GM21717 (cell line): ENCODE results near the gene GCFC2.

Experiments
- ATAC-seq: cut with Tn5 transposase; IDR thresholded peaks from one replicate; pipeline ENCODE4 v1.9.1; 2021; ENCODE audit warnings: mild to moderate bottlenecking, moderate library complexity; ENCODE audit not compliant: unreplicated experiment

Gene GCFC2

DNA sequence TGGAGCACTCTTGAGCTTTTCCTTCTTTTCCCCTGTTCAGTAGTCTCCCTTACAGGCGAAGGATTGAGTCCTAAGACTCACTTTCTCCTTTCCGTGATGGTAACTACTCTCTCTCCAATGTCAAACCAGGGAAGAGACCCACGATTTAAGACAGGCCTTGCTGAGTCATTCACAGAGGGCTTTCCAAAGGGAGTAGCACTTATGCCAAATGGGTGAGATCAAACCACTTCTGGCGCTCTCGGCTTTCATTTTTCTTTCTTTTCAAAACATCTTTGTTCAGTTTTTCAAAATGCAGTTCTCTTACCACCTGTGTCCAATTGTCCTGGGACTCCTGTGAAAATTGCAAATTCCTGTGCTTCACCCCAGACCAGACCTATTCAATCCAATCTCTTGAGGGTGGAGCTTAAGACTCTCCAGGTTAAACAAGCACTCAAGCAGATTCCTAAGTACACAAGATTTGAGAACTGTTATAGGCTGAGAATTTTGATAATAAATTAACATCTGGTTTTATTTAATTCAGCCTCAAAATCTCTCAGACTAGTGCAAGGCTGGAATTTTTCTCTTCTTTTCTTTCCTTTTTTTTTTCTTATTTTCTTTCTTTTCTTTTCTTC, 78.5 kb downstream of the GCFC2 start:
- no peak for ATAC-seq

DNA sequence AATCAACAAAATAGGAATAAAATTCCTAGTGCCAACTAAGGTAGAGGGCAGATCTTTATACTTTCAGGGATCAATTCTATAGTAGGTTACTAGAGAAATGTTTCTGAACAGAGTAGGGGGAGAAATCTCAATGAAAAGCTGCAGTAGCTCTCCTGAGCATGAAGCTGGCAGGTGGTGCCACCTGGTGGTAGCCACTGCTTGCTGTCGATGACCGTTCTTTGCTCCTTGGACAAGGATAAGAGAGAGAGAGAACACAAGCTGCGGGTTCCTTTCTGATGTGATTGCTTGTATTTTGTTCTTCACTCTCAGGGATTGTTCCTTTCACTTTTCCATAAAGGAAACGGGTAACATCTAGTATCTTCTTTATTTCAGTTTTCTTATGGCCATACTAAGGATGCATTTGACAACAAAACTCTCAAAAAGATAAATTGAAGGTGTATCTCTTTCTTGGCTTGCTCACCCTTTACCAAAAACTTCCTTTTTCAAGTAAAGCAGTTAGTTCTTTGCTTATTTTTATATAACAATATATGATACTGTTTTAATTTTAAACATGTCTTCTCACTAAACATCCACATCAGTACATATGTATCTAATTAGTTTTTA, 82.7 kb downstream of the GCFC2 start:
- ATAC-seq: peak; percentile 69

DNA sequence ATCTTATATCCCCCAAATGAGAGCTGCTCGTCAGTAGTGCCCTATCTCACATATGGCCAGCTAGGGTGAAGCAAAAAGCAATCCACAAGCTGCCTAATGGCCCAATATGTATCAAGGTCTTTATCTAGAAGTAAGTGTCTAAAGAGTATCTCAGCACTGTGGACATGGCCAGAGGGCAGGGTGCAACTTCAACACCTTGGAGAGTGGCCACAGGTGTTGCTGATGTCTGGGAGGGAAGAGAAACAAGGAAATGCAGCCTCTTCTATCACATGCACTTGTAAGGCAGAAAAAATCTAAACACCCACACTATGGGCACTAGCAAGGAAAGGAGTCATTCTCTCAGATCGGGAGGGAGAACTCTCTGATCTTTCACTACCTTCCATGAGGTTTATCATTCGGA, 87.8 kb downstream of the GCFC2 start:
- ATAC-seq: no peak

DNA sequence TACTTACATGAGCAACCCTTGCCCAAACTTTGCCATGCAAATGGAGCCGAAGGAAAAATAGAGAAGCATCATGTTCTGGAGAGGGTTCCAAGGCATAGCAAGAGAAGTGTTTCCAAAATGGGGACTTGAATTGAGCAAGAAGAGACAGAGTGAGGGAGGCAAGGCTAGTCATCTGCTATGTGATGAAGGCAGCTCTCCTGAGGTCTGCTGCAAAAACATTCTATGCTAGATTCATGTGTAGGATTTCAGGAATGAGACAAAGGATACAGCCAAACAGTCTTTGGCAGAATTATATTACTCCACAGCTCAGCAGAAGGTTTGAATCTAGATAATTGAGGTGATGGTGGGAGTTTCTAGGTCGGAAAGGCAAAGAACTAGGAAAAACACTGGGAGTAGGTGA, 88.2 kb downstream of the GCFC2 start:
- ATAC-seq: no peak

DNA sequence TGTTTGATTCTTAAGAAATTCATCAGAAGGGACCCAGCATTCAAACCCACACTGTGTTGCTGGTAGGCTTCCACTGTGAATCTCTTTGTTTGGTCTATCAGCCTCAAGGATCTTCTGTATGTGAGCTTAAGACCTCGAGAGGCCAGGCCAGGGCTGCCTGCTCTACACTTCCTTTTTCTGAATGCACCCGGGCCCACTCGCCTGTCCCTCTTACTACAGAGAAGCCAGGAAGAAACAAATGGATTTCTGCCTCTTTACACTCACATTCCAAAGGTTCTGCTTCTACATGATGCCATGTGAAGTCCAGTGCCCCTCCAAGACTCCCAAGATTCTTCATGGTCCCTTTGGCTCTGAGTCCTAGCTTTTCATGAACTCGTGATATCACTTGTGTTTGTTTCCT, 89.5 kb downstream of the GCFC2 start:
- ATAC-seq: no peak

DNA sequence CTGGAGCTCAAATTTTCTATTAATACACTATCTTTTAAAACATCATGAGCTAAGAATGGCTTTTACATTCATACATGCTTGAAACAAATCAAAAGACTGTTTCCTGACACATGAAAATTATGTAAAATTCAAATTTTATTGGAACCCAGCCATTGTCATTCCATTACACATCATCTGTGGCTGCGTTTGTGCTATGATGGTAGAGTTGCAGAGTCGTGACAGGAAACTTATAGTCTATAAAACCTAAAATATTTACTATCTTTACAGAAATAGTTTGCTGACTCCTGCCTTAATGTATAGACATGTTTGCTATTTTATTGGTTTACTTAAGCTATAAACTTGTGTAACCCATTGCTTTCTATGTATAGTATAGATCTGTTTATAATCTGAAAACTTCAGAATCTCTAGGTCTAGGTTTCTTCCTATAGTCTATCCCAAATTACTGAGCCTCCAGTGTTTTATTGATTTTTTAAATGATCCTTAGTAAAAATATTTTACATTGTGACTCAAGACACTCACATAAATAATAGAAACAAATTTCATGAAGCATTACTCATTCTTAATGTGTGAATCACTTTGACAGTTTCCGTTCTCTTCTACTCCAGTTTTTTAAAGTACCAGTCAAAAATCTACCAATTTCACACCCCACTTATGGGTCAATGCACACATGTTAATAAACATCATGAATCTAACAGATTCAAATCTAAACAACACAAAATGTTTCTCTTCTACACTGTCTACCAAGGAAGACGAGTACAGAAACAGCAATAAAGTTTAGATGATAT, 90.6 kb downstream of the GCFC2 start:
- no peak for ATAC-seq

DNA sequence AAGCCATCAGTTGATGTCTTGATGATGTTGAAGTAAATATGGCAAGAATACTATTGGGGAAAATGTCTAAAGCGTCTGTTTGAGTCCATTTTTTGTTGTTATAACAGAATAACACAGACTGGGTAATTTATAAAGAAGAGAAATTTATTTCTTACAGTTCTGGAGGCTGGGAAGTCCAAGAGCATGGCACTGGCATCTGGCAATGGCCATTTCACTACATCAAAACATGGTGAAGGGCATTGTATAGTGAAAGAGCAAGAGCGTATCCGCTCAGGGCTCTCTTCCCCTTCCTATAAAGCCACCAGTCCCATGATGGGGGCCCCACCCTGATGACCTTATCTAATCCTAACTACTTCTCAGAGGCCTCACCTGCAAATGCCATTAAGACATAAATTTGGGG, 93.8 kb downstream of the GCFC2 start:
- ATAC-seq: no peak

DNA sequence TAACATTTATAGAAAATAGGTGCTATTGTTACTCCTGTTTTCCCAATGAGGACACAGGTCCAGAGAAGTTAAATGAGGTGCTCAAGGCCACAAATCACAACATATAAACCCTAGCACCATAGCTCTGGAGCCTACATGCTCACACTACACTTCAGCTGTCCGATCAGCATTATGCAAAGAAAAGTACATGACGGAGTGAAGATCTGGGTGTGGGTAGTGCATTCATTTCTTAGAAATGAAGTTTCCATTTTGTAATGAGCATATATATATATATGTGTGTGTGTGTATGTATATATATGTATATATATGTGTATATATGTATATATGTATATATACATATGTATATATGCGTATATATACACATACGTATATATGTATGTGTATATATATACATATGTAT, 94.3 kb downstream of the GCFC2 start:
- ATAC-seq: no peak

DNA sequence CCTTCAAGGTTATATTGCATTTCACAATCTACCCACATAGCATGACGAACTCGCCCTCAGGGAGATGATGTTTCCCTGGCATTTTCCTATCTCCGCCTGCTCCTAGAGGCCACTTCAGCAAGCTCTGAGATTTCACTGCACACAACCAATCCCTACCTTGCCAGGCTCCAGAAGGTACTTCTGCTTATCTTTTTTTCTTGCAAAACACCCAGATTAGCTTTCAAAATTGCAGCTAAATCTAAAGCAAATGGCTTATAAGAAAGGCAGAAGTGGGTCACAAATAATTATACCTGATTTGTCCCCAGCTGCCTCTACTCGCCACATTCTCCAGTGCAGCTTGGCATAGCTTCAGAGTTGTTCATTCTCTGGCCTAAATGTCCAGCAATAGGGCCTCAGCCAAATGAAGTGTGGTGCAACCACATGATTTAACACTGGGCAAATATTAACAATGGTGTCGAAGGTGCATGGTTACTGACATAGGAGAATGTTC, 96.5 kb downstream of the GCFC2 start:
- ATAC-seq: no peak

DNA sequence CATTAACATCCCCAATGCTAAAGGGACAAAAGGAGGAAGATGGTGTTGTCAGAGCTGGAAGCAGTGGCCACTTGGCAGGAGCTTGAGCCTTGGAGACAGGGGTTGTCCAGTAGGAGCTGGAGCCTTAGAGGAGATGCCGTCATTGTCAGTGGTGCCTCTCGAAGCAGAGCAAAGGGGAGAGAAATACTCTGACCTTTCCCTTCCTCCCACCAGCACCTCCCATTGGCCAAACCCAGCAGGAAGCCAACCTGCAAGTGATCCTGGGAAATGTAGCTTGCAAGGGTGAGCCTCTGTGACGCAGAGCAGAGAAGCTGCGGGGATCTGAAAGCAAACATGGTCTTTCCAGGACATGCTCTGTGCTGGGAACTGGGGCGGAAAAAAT, 97.9 kb downstream of the GCFC2 start:
- ATAC-seq: no peak
